ENCODE data around the gene EEFSEC. TPM values are rescaled to one million over a fixed set of nuclear protein-coding genes. Genes with fewer than 3 reads are reported as not detected.

The EEFSEC gene
- total and polyA plus RNA-seq, 8 donors, result 5.9 to 9.8 (median 7.4) TPM

- H3K9me3 ChIP-seq, result no peaks in the 10 kb centered on the region
- no peak overlapping the region for H3K27ac ChIP-seq
- no peaks in the 10 kb centered on the region for H3K36me3 ChIP-seq
- TF ChIP-seq CTCF (IDR thresholded peaks at IDR 0.05), result no peak
- no peak for FAIRE-seq
- DNase-seq, result no peak
- H3K27me3 ChIP-seq, result no peaks in the 10 kb centered on the region
- WGBS, 2 donors, result 73 to 94% methylated on average over 4 of the region's 4 CpGs
- H3K4me3 ChIP-seq, result no peak overlapping the region
- intact Hi-C loops (cut with DNase I), result no loop called here
- no peak for ATAC-seq
- no peaks in the 10 kb centered on the region for H3K4me1 ChIP-seq
Measured at GRCh38 chr3:128267541-128267940, 114.3 kb downstream of the EEFSEC start.

- Histone ChIP-seq H3K4me1 (no peaks in the 10 kb centered on the region), H3K9me3 (no peaks in the 10 kb centered on the region), H3K36me3 (no peaks in the 10 kb centered on the region), H3K27me3 (no peaks in the 10 kb centered on the region), H3K4me3 (no peak overlapping the region), H3K27ac (no peak overlapping the region)
- no peak for FAIRE-seq
- no peak for TF ChIP-seq CTCF (IDR thresholded peaks at IDR 0.05)
- WGBS, 2 donors, result 94 to 96% methylated on average over 11 of the region's 11 CpGs
- no peak for ATAC-seq
- intact Hi-C loops (cut with DNase I), result no loop called here
- no peak for DNase-seq
Measured at GRCh38 chr3:128269006-128269775, 115.9 kb downstream of the EEFSEC start.

GRCh38 chr3:128269796-128270195 lies 116.5 kb downstream of the EEFSEC start:
- Histone ChIP-seq H3K27ac (no peak overlapping the region), H3K4me1 (no peaks in the 10 kb centered on the region), H3K36me3 (no peaks in the 10 kb centered on the region), H3K4me3 (no peak overlapping the region), H3K9me3 (no peaks in the 10 kb centered on the region), H3K27me3 (no peaks in the 10 kb centered on the region)
- FAIRE-seq (no peak), ATAC-seq (no peak), DNase-seq (no peak)
- intact Hi-C loops (cut with DNase I), result no loop called here
- TF ChIP-seq CTCF (IDR thresholded peaks at IDR 0.05), result no peak
- 75 to 79% methylated on average over 3 of the region's 3 CpGs for WGBS, 2 donors

GRCh38 chr3:128270559-128271492 lies 117.5 kb downstream of the EEFSEC start:
- no peak for TF ChIP-seq CTCF (IDR thresholded peaks at IDR 0.05)
- ATAC-seq, result peak; percentile 57 to 81 (median 72)
- intact Hi-C loops (cut with DNase I), result no loop called here
- Histone ChIP-seq H3K4me3 (no peak overlapping the region), H3K27me3 (no peaks in the 10 kb centered on the region), H3K4me1 (no peaks in the 10 kb centered on the region), H3K9me3 (no peaks in the 10 kb centered on the region), H3K36me3 (no peaks in the 10 kb centered on the region), H3K27ac (no peak overlapping the region)
- 47% methylated on average over 7 of the region's 7 CpGs for WGBS, 2 donors
- DNase-seq, result peak in 2 of 6 donors; percentile 16 to 28
- FAIRE-seq, result no peak

All from pancreas (tissue), 10 donors.